NOMO-1 (cell line): ENCODE results near the gene CPPED1.

Source experiments
- DNase-seq, 2 experiments: peaks; one replicate each; lab custom pipeline; 2025; ENCODE audit not compliant: unreplicated experiment in 2 of 2; lab: John Stamatoyannopoulos, UW

The CPPED1 gene

DNA sequence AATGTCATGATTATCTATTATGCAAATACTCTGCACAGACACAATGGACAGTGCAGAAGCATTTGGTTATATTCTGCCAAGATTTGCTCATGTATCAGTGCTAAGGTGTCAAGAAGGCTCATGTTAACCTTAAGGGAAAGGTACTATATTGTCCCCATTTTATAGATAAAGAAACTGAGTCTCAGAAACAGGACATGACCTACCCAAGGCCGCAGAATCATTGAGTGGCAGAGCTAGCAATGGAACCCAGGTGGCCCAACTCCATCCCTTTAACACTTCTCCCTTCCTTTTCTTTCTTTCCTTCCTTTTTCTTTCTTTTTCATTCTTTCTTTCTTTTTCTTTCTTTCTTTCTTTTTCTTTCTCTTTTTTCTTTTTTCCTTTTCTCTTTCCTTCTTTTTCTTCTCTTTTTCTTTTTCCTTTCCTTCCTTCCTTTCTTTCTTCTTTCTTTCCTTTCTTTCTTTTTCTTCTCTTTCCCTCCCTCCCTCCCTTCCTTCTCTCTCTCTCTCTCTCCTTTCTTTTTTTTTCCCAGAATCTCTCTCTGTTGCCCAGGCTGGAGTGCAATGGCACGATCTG, 149.8 kb downstream of the CPPED1 start:
- DNase-seq, result no peak

DNA sequence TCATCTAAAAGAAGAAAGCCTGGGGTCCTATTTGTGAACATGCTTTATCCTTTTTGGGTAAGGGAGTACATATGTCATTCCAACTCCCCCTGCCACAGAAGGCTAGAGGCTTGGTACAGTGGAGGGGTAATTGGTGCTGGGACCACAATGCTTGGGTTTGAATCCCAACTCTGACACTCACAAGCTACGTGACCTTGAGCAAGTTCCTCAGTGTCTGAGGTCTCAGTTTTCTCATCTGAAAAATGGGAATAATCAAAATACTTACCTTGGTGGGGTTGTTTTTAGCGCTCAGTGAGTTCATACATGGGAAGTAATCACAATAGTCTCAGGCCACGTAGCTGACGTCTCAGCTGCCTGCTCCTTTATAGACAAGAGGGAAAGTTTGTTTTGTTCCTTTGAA, 150.8 kb downstream of the CPPED1 start:
- no peak for DNase-seq

DNA sequence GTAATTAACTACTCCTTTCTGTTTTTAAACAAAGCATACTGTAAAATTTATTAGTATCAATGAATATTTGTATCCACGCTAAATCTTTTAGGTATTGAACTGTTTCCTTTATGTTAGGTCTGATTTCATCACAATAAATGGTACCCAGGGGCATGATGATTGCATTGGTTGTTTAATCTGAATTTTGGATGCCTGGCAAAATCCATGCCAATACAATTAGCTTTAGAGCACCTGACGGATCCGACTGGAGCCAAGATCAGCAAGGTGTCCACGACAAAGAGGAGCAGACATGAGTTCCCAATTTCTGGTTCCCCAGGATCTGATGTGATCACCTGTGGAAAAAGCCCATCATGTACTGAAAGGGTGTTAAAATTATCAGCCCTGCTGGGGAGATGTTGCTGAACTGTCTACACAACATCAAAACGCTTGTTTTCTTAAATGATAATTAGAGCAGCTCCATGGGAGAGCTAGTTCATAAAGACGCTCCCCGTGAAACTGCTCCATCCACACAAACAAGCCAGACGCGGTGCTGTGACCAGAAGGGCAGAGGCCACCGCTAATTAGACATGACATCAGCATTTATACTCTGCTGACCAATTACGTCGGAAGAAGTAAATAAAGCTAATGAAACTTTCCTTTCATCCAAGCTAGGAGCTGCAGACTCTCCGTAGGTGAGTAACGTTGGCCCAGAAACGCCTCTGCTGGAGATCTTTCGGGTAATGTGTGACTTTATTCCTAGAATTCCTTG, 151.7 kb downstream of the CPPED1 start:
- no peak for DNase-seq

DNA sequence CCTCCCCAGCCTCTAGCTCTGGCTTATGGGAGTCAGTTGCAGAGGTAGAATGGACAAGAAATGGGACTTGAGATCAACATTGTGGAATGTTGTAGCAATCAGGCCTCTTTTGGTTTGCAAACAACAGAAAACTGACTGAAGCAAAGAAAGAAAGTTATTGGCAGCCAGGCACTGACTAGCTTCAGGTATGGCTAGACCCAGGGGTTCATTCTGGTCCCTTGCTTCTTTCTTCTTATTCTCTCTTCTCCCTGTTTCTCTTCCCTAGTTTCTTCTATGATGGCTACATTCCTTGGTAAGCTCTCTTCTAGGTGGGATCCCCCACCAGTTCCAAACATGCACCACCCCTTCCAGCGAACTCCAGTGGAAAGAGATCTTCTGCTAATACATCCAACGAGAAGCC, 154.3 kb downstream of the CPPED1 start:
- DNase-seq, result no peak

DNA sequence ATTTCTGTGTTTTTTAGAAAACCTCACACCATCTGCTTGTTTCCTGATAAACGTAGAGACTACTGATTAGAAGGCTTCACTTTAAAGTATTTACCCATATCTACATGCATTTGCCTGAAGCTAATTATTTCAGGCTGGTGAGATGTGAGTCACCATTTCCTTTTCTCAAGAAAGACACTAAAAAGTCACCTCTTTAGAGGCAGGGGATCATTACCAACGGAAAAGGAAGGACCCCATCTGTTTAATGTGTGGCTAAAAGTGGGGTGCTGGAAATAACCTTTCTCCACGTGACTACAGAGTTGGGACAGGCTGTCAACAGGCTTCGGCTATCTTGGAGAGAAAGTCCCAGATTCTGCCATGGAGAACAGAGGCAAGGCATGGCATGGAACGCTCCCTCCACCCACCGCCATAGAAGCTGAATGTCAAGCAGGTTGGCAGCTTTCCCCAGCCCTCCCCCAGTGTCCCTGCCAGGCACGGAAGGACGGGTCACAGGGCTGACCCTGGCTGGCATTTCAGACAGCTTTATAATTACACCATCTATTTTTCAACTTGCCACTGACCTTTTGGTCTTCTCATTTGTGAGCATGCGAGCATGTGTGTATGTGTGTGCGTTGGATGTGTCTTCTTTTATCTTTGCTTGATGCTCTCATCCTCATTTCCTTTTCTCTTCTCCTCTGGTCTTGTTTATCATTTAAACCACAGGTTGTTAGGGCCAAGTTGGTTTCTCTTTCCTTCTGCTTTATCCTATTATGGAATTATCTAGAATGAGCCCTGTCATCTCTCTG, 157.0 kb downstream of the CPPED1 start:
- peak; percentile 3 to 34 for DNase-seq

DNA sequence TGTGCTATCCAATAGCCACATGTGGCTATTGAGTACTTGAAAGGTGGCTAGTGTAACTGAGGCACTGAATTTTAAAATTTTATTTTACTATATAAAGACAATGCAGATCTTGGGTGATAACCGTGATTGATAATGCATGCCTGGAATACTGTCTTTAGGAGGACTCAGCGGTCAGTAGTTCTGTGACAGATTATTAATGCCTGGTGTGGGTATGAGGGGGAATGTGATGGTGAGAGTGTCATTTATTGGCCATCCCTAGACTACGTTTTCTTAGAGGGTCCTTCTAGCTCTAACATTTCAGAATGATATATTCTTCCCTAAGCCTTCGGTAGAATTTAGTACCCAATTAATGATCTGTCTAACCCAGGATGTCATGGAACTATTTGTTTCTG, 157.6 kb downstream of the CPPED1 start:
- no peak for DNase-seq

DNA sequence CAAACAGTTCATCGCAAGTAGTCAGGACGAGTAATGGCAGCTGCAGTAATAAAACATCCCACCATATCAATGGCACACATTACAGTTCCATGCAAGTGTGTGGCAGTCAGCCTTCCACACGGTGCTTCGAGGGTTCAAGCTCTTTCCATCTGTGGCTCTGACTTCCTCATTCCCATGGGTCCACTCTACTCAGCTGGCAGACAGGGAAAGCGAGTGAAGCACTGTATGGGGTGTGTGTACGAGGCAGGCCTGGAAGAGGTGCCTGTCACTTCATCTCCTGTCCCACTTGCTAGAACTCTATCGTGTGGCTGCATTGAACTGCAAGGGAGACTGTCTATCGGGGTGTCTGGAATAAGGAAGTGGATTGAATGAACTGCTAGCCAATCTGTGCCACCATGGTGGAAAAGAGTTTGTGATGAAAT, 160.6 kb downstream of the CPPED1 start:
- DNase-seq, result no peak

DNA sequence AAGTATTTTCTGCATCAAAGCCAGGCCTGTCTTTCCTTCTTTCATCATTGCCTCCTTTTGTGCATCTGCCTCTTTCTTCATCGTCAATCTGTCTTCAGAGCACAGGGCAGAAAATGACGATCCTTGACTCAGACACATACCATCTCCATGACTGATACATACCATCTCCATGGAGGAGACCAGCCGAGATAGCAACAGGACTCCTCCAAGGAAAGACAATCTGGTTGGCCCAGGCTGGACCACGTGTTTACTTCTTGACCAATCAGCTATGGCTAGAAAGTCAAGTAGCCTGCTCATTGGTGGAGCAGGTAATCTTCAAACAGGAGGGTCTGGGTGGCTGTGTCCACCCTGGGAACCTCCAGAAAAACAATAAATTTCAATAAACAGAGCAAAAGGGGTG, 164.6 kb downstream of the CPPED1 start:
- DNase-seq, result no peak

DNA sequence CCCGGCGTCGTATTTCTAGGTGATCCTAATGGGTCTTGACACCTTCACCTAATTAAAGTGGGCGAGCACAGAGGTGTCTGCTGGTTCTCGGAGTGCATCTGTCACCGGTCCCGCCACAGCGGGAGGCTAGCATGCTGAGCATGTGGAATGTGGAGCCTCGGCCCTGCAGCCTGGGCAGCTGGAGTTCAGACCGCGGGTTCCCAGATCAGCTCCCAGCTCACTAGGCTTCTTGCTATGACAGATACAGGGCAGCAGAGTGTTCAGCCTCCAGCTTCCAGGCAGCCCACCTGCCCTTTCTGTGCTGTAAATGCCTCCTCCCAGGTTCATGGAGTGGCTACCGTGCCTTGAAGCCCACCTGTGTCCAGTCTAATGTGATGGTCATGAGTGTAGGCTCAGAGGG, 166.7 kb downstream of the CPPED1 start:
- no peak for DNase-seq

DNA sequence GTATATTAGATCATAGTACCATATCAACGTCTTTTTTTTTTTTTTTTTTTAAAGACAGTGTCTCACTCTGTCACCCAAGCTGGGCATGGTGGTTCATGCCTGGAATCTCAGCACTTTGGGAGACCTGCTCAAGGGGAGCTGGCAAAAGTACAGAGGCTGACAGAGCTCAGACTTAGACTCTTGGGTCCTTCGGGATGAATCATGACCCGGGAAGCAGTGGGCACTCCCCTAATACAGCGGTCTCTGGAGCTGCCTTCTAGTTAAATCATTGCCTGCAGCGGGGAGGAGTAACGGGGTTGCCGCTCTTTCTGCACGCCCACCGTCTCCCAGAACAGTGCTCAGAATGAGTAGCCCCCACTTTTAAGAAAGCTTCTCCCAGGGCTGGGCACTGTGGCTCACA, 174.4 kb downstream of the CPPED1 start:
- DNase-seq, result no peak

DNA sequence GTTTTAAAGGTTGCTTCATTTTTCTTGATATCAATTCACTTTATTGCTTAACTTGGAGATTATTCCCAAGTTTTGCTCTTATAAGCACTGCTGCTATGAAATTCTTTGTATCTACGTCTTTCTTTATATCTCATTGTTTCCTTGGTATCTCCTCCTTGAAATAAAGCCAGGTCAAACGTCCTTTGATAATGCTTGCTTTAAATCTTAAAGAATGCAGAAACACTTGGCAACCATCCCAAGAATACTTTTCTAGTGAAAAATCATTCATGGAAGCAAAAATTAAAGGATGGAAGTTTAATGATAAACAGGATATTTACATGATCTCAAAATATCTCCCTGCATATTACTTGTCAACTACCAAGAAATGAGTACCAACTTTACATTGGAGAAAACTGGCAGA, 175.2 kb downstream of the CPPED1 start:
- no peak for DNase-seq

DNA sequence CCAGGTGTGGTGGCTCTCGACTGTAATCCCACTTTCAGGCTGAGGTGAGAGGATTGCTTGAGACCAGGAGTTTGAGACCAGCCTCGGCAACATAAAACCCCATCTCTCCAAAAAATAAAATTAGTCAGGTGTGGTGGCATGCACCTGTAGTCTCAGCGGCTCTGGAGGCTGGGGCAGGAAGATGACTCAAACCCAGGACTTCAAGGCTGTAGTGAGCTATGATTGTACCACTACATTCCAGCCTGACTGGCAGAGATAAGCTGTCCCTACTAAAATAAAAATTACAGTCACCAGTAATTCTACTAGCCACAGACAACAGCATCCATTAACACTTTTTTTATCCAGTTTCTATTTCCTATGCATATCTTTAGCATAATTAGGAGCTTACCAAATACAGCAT, 176.3 kb downstream of the CPPED1 start:
- no peak for DNase-seq

DNA sequence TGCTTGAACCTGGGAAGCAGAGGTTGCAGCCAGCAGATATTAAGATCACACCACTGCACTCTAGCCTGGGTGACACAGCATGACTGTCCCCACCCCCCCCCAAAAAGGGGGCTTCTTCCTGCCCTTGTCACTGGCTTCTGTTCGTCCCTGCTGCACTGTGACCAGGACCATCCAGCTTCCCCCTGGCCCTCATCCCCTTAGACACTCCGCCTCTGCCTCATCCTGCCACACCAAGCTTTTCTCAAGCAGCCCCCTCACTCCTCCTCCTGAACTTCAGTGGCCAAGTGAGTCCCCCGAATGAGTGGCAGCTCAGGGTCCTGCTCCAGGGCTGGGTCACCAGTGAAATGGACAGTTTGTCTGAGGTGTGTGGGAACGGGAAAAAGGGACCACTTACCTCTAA, 177.3 kb downstream of the CPPED1 start:
- DNase-seq, result no peak

DNA sequence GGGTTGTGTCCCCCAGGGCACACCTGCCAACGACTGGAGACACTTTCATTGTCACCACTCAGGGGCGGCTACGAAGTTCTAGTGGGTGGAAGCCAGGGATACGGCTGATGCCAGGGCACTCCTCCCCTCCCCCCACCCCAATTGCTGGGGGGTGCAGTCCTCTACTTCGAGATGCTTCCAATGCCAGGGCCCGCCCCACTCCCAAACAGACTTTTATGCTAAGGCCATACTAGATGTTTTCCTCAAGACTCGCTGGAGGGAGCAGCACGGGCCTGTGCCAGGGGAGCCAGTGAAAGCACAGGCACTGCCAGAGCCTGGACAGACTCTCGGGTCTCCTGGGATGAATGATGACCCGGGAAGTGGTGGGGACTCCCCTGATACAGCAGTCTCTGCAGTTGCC, 178.0 kb downstream of the CPPED1 start:
- no peak for DNase-seq

DNA sequence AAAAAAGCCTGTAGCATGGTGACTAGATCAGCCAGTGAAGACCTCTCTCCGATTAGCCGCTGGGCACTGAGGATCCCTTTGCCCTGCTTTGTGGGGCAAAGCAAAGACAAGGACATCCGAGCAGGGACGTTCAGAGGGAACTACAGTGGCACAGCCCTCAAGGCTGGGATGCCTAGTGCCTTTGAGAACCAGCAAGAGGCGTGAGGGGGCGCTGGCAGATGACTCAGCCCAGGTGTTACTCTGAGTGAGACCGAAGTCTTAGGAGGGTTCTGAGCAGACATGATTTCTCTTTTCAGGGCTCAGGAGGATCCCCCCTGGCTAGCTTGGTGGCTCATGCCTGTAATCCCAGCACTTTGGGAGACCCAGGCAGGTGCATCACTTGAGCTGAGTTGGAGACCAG, 178.6 kb downstream of the CPPED1 start:
- DNase-seq, result no peak

DNA sequence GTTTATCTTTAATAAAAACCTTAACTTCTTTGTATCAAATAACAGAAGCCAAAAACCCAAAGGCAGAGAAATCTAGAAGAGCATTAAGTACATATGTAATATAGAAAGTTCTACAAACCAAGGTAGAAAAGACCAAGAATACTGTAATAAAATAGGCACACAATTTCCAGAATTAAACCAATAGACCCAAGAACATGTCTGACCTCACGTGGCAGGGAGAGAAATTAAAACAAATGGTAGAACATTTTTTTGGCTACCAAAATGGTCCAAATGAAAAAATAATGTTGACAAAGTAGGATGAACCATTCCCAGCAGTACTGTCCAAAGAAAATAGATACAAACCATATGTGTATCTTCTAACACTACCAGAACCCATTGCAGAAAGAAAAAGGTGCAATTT, 183.5 kb downstream of the CPPED1 start:
- DNase-seq, result no peak

DNA sequence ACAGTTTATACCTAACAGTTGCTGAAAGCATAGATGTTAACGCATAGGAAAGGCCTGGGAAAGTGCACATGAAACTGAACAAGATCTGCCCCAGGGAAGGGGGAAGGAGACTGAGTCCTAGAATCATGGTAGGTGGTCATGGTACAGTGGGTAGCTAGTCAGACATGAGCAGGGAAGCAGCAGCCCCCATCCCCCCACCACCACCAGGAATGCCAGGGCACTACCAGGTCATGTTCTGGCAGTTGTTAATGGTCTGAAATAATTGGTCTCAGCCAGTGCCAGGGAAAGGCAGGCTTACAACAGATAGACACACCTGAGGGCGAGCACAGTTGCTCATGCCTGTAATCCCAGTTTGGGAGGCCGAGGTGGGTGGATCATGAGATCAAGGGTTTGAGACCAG, 185.2 kb downstream of the CPPED1 start:
- no peak for DNase-seq

DNA sequence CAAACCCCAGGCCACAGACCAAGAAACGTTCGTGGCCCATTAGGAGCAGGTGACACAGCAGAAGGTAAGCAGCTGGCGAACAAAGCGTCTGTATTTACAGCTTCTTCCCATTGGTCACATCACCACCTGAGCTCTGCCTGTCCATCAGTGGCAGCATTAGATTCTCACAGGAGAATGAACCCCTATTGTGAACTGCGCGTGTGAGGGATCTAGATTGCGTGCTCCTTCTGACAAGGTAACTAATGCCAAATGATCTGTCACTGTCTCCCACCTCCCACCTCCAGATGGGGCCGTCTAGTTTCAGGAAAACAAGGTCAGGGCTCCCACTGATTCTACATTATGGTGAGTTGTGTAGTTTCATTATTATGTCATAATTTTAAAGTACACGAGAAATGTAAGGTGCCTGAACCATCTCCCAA, 186.3 kb downstream of the CPPED1 start:
- DNase-seq, result no peak

DNA sequence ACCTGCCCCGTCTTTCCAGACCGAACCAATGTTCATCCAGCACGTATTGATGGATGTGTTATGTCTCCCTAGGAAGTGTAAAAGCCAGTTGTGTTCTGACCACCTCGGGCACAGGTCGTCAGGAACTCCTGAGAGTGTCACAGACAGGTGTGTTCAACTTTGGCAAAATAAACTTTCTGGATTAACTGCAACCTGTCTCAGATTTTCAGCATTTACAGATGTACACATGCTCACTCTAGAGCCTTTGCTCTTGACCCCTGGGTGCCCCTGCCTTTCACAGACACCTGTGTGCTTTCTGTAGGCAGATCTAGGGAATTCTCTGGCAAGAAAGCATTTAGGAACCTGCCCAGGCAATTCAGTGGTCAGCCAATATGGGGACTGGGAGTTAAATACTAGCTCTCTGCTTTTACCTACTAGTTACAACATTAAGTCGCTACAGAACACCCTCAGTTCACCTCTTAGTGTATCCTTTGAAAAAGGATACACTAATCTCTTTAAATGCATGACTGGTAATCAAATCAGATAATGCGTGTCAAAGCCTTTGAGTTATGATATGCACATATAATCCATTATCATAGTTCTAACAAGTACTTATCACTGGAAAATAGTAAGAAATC, 188.9 kb downstream of the CPPED1 start:
- no peak for DNase-seq

DNA sequence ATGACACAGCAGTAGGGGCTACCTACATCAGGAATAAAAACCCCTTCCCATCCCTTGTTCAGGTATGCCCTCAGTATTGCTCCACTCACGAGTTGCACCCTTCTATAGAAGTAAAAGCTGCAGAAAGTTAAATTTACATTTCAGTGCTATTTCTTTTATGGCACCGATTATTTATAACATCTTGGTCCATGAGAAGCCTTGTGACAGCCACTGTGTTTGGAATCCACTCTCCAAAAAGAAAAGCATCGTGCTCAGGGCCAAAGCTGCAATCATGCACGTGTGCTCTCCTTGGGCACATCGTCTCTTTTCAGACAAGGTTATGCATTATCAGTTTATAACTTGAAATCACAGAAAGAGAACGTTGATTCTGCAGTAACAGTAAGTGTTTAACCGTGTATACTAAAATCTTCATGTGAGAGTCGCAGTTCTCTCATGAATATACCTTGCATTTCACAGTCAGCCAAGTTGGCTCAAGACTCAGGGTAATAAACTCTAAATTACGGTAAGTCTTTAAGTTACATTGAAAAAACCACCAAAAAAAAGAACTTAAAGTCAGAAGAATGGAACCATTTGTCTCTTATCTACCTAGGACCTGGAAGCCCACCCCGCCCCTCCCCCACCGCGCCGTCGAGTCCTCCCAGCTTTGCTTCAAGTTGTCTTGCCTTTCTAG, 189.6 kb downstream of the CPPED1 start:
- no peak for DNase-seq
